ENCODE measurements around the gene BMP7. TPM values are rescaled to one million over a fixed set of nuclear protein-coding genes. Genes with fewer than 3 reads are reported as not detected.
A peak's percentile ranks its signal among the peaks of the same experiment; 100 is the strongest.

The BMP7 gene
- total and polyA plus RNA-seq, 8 donors = 0.67 to 22.4 (median 16.2) TPM

GRCh38 chr20:57221916-57222630, 44.4 kb downstream of the BMP7 start:
- ATAC-seq = no peak
- Histone ChIP-seq H3K4me1 (no peaks in the 10 kb centered on the region), H3K9me3 (no peaks in the 10 kb centered on the region), H3K27ac (no peak overlapping the region), H3K27me3 (peaks cover 0 to 7% of the 10 kb centered on the region in 2 donors), H3K4me3 (no peak overlapping the region), H3K36me3 (no peaks in the 10 kb centered on the region)
- no peak for DNase-seq
- intact Hi-C loops (cut with DNase I) = no loop called here
- TF ChIP-seq CTCF (IDR thresholded peaks at IDR 0.05) = no peak

GRCh38 chr20:57220337-57221145, 45.9 kb downstream of the BMP7 start:
- peak in 2 of 4 donors; percentile 53 to 69 for DNase-seq

GRCh38 chr20:57219071-57219677, 47.3 kb downstream of the BMP7 start:
- Histone ChIP-seq H3K4me1 (no peaks in the 10 kb centered on the region), H3K36me3 (no peaks in the 10 kb centered on the region), H3K9me3 (no peaks in the 10 kb centered on the region), H3K27ac (no peak overlapping the region), H3K4me3 (no peak overlapping the region), H3K27me3 (peaks cover 0 to 7% of the 10 kb centered on the region in 2 donors)
- no peak for TF ChIP-seq CTCF (IDR thresholded peaks at IDR 0.05)
- no peak for ATAC-seq
- DNase-seq = no peak
- intact Hi-C loops (cut with DNase I) = no loop called here

More at GRCh38 chr20:57220337-57221145, 45.9 kb downstream of the BMP7 start:
- H3K27ac ChIP-seq = no peak overlapping the region
- H3K9me3 ChIP-seq = no peaks in the 10 kb centered on the region
- intact Hi-C loops (cut with DNase I) = no loop called here
- H3K4me3 ChIP-seq = no peak overlapping the region
- H3K36me3 ChIP-seq = no peaks in the 10 kb centered on the region
- peaks cover 0 to 7% of the 10 kb centered on the region in 2 donors for H3K27me3 ChIP-seq
- ATAC-seq = no peak
- H3K4me1 ChIP-seq = no peaks in the 10 kb centered on the region
- TF ChIP-seq CTCF (IDR thresholded peaks at IDR 0.05) = no peak

- Histone ChIP-seq H3K4me1 (no peaks in the 10 kb centered on the region), H3K4me3 (no peak overlapping the region), H3K27ac (no peak overlapping the region), H3K36me3 (no peaks in the 10 kb centered on the region), H3K9me3 (no peaks in the 10 kb centered on the region), H3K27me3 (peaks cover 0 to 7% of the 10 kb centered on the region in 2 donors)
- no peak for TF ChIP-seq CTCF (IDR thresholded peaks at IDR 0.05)
- no peak for DNase-seq
- ATAC-seq = no peak
- intact Hi-C loops (cut with DNase I) = no loop called here
Observed at GRCh38 chr20:57218489-57218888, 48.0 kb downstream of the BMP7 start.

- H3K36me3 ChIP-seq = no peaks in the 10 kb centered on the region
- DNase-seq (no peak), ATAC-seq (no peak)
- H3K4me1 ChIP-seq = no peaks in the 10 kb centered on the region
- H3K27ac ChIP-seq = no peak overlapping the region
- no peak overlapping the region for H3K4me3 ChIP-seq
- peaks cover 0 to 7% of the 10 kb centered on the region in 2 donors for H3K27me3 ChIP-seq
- intact Hi-C loops (cut with DNase I) = no loop called here
- no peaks in the 10 kb centered on the region for H3K9me3 ChIP-seq
- no peak for TF ChIP-seq CTCF (IDR thresholded peaks at IDR 0.05)
Observed at GRCh38 chr20:57217802-57218201, 48.6 kb downstream of the BMP7 start.

All from left lung (tissue), 10 donors.